Measurements from ENCODE around the gene SLC6A11. TPM values are rescaled to one million over a fixed set of nuclear protein-coding genes. Genes with fewer than 3 reads are reported as not detected.

Gene SLC6A11
- total RNA-seq, 4 donors from 2014 or later = 0.30 to 0.44 (median 0.42) TPM; not detected in 1

DNA sequence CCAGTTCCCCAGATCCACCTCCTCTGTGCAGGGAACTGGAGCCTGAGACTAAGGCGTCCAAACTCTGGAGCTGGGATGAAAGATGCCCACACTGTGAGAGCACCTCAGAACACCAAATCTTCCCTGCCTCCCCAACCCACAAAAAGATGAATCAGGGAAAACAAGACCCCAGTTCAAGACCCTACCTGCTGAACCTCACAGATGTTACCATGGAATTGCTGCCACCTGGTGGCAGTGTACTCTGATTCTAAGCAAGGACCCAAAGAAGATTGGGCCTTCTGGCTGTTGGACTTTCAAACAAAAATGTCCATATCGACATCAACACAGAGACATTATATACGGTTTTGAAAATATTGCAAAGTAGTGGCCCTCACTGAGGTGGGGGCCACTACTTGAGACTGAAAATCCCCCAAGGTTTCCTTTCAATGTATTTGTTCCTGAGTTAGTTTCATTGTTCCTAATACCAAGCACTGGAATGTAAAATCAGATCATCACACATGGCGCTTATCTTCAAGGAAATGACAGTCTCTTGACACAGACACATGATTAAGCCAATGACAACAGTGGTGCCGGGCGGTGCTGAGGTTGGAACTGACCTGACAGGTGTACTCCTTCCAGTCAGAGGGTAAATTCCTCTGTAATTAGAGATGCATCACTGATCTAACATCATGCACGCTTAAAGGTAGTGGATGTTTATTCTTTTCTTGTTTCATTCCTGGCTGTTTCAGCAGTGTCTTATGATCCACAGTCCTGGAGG is 67.6 kb downstream of the SLC6A11 start:
- WGBS, 2 donors = 75 to 76% methylated on average over 7 of the region's 7 CpGs
- peak in 1 of 2 donors; percentile 30 for DNase-seq (ENCODE audit: low spot score in 2 of 2)
- no peaks in the 10 kb centered on the region for H3K27me3 ChIP-seq

DNA sequence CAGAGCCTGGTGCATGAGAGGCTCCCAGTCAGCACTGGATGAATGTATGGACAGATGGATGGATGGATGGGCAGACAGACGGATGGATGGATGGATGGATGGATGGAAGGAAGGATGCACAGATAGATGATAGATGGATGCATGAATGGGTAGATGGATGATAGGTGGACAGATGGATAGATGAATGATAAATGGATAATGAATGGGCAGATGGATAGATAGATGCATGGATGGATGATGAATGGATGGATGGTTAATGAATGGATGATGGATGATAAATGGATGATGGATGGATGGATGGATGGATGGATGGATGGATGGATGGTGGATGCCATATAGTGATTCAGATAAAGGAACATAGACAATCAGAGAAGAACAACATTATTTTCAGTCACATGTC is 71.0 kb downstream of the SLC6A11 start:
- Histone ChIP-seq H3K4me3 (no peak overlapping the region), H3K27ac (no peak overlapping the region), H3K36me3 (no peaks in the 10 kb centered on the region), H3K9me3 (peaks cover 0 to 24% (median 2%) of the 10 kb centered on the region in 4 donors), H3K4me1 (no peaks in the 10 kb centered on the region), H3K27me3 (no peaks in the 10 kb centered on the region)
- 79 to 86% methylated on average over 1 of the region's 1 CpG for WGBS, 2 donors
- no peak for DNase-seq (ENCODE audit: low spot score in 2 of 2)
- TF ChIP-seq EP300 (IDR thresholded peaks at IDR 0.05) = no peak
- TF ChIP-seq, protein P1, sequence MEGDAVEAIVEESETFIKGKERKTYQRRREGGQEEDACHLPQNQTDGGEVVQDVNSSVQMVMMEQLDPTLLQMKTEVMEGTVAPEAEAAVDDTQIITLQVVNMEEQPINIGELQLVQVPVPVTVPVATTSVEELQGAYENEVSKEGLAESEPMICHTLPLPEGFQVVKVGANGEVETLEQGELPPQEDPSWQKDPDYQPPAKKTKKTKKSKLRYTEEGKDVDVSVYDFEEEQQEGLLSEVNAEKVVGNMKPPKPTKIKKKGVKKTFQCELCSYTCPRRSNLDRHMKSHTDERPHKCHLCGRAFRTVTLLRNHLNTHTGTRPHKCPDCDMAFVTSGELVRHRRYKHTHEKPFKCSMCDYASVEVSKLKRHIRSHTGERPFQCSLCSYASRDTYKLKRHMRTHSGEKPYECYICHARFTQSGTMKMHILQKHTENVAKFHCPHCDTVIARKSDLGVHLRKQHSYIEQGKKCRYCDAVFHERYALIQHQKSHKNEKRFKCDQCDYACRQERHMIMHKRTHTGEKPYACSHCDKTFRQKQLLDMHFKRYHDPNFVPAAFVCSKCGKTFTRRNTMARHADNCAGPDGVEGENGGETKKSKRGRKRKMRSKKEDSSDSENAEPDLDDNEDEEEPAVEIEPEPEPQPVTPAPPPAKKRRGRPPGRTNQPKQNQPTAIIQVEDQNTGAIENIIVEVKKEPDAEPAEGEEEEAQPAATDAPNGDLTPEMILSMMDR (IDR thresholded peaks at IDR 0.05) = no peak

More for the DNA sequence above, 67.6 kb downstream of the SLC6A11 start:
- TF ChIP-seq EP300 (IDR thresholded peaks at IDR 0.05) (no peak), POLR2A (IDR thresholded peaks at IDR 0.05) (no peak)
- TF ChIP-seq, protein P1 (IDR thresholded peaks at IDR 0.05) = peak in 3 of 5 experiments; percentile 7 to 35 (median 28)
- Histone ChIP-seq H3K36me3 (no peaks in the 10 kb centered on the region), H3K27ac (no peak overlapping the region), H3K4me1 (no peaks in the 10 kb centered on the region), H3K4me3 (no peak overlapping the region), H3K9me3 (no peaks in the 10 kb centered on the region)

DNA sequence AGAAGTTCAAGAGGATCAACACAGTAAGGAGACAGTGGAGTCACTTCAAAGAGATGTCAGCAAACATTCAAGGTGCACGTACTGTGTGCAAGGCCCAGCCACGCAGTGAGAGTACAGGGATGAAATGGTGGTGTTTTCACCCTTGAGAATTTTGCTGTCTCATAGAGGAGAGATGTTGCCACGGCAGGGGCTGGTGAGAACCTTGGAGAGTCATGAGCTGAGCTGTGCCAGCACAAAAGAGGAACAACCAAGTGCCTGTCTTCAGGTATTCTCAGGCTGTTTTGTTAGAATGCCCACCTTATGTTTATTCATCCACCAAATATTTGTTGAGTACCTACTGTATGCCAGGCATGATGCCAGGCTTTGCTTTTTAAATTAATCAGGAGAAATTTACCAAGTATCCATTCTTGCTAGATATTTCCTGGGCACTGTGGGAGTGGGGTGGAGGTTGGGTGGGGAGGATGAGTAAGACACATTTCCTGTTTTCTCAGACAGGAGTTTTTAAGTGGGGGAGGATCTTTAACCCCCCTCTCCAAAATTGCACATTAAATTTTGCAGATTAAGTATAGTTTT is 72.6 kb downstream of the SLC6A11 start:
- Histone ChIP-seq H3K27ac (no peak overlapping the region), H3K9me3 (peaks cover 0 to 24% (median 2%) of the 10 kb centered on the region in 4 donors), H3K4me3 (no peak overlapping the region), H3K27me3 (no peaks in the 10 kb centered on the region), H3K36me3 (no peaks in the 10 kb centered on the region), H3K4me1 (no peaks in the 10 kb centered on the region)
- TF ChIP-seq POLR2A (IDR thresholded peaks at IDR 0.05) = no peak
- TF ChIP-seq, protein P1 (IDR thresholded peaks at IDR 0.05) = no peak
- WGBS, 2 donors = 59 to 83% methylated on average over 3 of the region's 3 CpGs
- DNase-seq (ENCODE audit: low spot score in 2 of 2) = no peak

DNA sequence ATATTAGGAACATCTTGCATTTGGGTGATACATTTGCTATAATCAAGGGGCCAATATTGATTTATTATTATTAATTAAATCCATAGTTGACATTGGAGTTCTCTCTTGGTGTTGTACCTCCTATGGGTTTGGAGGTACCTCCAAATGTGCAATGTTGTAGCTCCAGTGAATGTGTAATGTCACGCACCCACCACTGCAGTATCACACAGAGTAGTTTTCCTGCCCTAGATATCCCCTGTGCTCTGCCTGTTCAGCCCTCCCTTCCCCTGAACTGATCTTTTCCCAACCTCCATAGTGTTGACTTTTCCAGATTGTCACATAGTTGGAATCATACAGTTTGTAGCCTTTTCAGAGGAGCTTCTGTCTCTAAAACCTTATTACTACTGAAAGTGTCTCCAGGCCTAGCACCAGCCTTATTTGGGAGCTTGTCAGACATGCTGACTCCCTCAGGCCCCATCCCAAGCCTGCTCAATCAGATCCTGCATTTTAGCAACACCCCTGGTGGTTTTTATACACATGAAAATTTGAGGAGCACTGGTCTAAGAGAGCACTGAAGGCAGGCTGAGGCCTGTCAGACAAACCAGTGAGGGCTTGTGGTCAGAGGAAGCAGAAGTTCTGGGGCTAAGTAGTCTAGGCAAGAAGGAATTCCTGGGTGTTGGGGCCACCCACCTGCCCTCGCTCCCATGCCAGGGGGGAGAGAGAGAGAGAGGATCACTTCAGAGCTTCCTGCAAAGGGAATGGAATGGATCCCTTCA is 73.4 kb downstream of the SLC6A11 start:
- no peak for TF ChIP-seq EP300 (IDR thresholded peaks at IDR 0.05)
- TF ChIP-seq, protein P1 (IDR thresholded peaks at IDR 0.05) = no peak
- TF ChIP-seq POLR2A (IDR thresholded peaks at IDR 0.05) = no peak
- 84 to 94% methylated on average over 2 of the region's 2 CpGs for WGBS, 2 donors
- H3K4me3 ChIP-seq = no peak overlapping the region

DNA sequence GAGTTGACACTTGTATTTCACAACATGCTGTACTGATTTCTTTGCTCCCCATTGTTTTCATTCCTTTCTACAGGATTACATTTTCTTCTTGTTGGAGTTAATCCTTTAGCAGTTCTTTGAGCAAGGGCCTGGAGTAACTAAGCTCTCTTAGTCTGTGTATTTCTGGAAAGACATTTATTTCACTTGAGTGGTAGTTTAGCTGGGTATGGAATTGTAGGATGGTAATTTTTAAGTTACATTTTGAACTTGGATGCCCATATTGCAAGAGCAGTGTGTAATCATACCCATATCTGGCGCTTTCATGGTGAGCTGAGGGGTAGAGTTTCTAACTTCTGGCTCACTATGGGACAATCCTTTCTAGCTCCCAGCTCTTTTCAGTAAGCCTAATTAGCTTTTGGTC is 74.6 kb downstream of the SLC6A11 start:
- no peak overlapping the region for H3K27ac ChIP-seq
- TF ChIP-seq EP300 (IDR thresholded peaks at IDR 0.05) (no peak), POLR2A (IDR thresholded peaks at IDR 0.05) (no peak)
- TF ChIP-seq, protein P1 (IDR thresholded peaks at IDR 0.05) = no peak
- WGBS, 2 donors = 73 to 82% methylated on average over 1 of the region's 1 CpG
- no peaks in the 10 kb centered on the region for H3K27me3 ChIP-seq
- DNase-seq (ENCODE audit: low spot score in 2 of 2) = no peak
- no peaks in the 10 kb centered on the region for H3K36me3 ChIP-seq
- peaks cover 0 to 24% (median 2%) of the 10 kb centered on the region in 4 donors for H3K9me3 ChIP-seq
- no peak overlapping the region for H3K4me3 ChIP-seq
- H3K4me1 ChIP-seq = no peaks in the 10 kb centered on the region

More for the DNA sequence above, 73.4 kb downstream of the SLC6A11 start:
- H3K27ac ChIP-seq = no peak overlapping the region
- no peaks in the 10 kb centered on the region for H3K36me3 ChIP-seq
- peaks cover 0 to 24% (median 2%) of the 10 kb centered on the region in 4 donors for H3K9me3 ChIP-seq
- no peaks in the 10 kb centered on the region for H3K4me1 ChIP-seq
- DNase-seq (ENCODE audit: low spot score in 2 of 2) = no peak
- no peaks in the 10 kb centered on the region for H3K27me3 ChIP-seq

Data from tibial nerve (tissue), 4 donors.